Measurements from ENCODE around the gene LTB4R. TPM values are rescaled to one million over a fixed set of nuclear protein-coding genes. Genes with fewer than 3 reads are reported as not detected.
A peak's percentile ranks its signal among the peaks of the same experiment; 100 is the strongest.

LTB4R gene
- total and polyA plus RNA-seq, 9 of the 15 experiments (the other 6 are each of a cell fraction or from before 2014, with no cell fraction given), result 0.38 to 10.5 (median 2.8) TPM

DNA sequence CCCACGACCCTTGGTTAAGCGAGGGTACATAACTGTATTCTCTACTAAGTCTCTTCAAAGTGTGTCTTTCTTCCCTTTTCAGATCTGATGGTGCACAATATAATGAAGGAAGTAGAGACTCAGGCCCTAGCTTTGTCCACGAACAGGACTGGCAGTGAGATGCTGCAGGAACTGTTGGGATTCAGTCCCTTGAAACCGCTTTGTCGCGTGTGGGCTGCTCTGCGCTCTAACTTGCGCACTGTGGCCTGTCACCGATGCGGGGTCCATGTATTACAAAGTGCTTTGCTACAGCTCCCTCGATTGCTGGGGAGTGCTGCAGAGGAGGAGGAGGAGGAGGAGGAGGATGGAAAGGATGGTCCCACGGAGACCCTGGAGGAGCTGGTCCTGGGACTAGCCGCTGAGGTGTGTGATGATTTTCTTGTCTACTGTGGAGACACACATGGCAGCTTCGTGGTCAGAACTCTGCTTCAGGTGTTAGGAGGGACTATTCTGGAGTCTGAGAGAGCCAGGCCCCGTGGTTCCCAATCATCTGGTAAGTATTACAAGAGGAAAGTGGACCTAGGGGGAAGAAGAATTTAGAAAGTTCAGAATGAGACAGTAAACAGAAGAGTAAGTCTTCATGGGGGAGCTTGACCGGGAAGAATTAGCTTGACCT is 10.8 kb upstream of the LTB4R start:
- in situ Hi-C loops (cut with MboI) (no loop called here), intact Hi-C loops (cut with micrococcal nuclease) (no loop called here)
- Histone ChIP-seq H3K9ac (ENCODE audit: insufficient read depth in 1 of 2, low read depth in 2 of 2, low read length in 2 of 2) (peak overlapping the region; percentile 76 to 96), H3K4me3 (peak overlapping the region; percentile 71), H3K9me3 (replicated peaks; ENCODE audit: control insufficient read depth, insufficient read depth, low read depth, low read length) (no peaks in the 10 kb centered on the region), H3K4me1 (replicated peaks in 1 of 2; ENCODE audit: control insufficient read depth in 2 of 2, insufficient read depth in 2 of 2, low read length in 2 of 2) (peaks cover 12 to 14% of the 10 kb centered on the region in 2 experiments; a peak in 4 of 5 replicates), H3K9me1 (ENCODE audit: control insufficient read depth, insufficient read depth, low read length) (peaks cover 3% of the 10 kb centered on the region), H4K20me1 (replicated peaks; ENCODE audit: control insufficient read depth, insufficient read depth, low read length) (no peaks in the 10 kb centered on the region), H3K27me3 (ENCODE audit: control insufficient read depth in 2 of 2, insufficient read depth in 2 of 2, low read length in 2 of 2) (no peaks in the 10 kb centered on the region), H3K27ac (ENCODE audit: extremely low read depth, low read depth, low read length) (peak overlapping the region; percentile 75), H3K36me3 (ENCODE audit: control insufficient read depth, insufficient read depth, low read length) (peaks cover 57% of the 10 kb centered on the region), H3K79me2 (ENCODE audit: control insufficient read depth, insufficient read depth, low read length) (peaks cover 28% of the 10 kb centered on the region), H2AFZ (ENCODE audit: low read depth, low read length) (peak overlapping the region; percentile 49), H3K4me2 (ENCODE audit: insufficient read depth, low read length) (peak overlapping the region; percentile 91)
- ChIA-PET POLR2A (interaction anchor here (0.6 to 2.3 kb wide), 9 partner anchors 9 to 186 kb away, joined by 3 to 10 read pairs (median 3); partner anchors contain the start of genes DCAF11, IPO4, NRL and RABGGTA), CTCF (ENCODE audit: low intra/inter-chr PET ratio) (no interaction called here)
- TF ChIP-seq SP1 (CRISPR knock-in tag; IDR thresholded peaks at IDR 0.05) (no peak), E2F3 (CRISPR knock-in tag; IDR thresholded peaks at IDR 0.05) (no peak), SRSF9 (IDR thresholded peaks at IDR 0.05; ENCODE audit: borderline replicate concordance, low read depth, low read length) (no peak), PHF21A (IDR thresholded peaks at IDR 0.05; ENCODE audit: borderline replicate concordance, low read depth) (no peak), PHTF2 (CRISPR knock-in tag; IDR thresholded peaks at IDR 0.05) (no peak), ILK (tag; IDR thresholded peaks at IDR 0.05; ENCODE audit: borderline replicate concordance, low read depth) (no peak), EZH2 (IDR thresholded peaks at IDR 0.05; ENCODE audit: borderline replicate concordance, low read depth, low read length) (no peak)
- TF ChIP-seq, protein P1, sequence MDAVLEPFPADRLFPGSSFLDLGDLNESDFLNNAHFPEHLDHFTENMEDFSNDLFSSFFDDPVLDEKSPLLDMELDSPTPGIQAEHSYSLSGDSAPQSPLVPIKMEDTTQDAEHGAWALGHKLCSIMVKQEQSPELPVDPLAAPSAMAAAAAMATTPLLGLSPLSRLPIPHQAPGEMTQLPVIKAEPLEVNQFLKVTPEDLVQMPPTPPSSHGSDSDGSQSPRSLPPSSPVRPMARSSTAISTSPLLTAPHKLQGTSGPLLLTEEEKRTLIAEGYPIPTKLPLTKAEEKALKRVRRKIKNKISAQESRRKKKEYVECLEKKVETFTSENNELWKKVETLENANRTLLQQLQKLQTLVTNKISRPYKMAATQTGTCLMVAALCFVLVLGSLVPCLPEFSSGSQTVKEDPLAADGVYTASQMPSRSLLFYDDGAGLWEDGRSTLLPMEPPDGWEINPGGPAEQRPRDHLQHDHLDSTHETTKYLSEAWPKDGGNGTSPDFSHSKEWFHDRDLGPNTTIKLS (IDR thresholded peaks at IDR 0.05; ENCODE audit: borderline replicate concordance, low read depth), result no peak
- TF ChIP-seq, protein P2, sequence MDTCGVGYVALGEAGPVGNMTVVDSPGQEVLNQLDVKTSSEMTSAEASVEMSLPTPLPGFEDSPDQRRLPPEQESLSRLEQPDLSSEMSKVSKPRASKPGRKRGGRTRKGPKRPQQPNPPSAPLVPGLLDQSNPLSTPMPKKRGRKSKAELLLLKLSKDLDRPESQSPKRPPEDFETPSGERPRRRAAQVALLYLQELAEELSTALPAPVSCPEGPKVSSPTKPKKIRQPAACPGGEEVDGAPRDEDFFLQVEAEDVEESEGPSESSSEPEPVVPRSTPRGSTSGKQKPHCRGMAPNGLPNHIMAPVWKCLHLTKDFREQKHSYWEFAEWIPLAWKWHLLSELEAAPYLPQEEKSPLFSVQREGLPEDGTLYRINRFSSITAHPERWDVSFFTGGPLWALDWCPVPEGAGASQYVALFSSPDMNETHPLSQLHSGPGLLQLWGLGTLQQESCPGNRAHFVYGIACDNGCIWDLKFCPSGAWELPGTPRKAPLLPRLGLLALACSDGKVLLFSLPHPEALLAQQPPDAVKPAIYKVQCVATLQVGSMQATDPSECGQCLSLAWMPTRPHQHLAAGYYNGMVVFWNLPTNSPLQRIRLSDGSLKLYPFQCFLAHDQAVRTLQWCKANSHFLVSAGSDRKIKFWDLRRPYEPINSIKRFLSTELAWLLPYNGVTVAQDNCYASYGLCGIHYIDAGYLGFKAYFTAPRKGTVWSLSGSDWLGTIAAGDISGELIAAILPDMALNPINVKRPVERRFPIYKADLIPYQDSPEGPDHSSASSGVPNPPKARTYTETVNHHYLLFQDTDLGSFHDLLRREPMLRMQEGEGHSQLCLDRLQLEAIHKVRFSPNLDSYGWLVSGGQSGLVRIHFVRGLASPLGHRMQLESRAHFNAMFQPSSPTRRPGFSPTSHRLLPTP (IDR thresholded peaks at IDR 0.05; ENCODE audit: borderline replicate concordance, extremely low read depth, insufficient read length), result no peak
- TF ChIP-seq, protein P3, sequence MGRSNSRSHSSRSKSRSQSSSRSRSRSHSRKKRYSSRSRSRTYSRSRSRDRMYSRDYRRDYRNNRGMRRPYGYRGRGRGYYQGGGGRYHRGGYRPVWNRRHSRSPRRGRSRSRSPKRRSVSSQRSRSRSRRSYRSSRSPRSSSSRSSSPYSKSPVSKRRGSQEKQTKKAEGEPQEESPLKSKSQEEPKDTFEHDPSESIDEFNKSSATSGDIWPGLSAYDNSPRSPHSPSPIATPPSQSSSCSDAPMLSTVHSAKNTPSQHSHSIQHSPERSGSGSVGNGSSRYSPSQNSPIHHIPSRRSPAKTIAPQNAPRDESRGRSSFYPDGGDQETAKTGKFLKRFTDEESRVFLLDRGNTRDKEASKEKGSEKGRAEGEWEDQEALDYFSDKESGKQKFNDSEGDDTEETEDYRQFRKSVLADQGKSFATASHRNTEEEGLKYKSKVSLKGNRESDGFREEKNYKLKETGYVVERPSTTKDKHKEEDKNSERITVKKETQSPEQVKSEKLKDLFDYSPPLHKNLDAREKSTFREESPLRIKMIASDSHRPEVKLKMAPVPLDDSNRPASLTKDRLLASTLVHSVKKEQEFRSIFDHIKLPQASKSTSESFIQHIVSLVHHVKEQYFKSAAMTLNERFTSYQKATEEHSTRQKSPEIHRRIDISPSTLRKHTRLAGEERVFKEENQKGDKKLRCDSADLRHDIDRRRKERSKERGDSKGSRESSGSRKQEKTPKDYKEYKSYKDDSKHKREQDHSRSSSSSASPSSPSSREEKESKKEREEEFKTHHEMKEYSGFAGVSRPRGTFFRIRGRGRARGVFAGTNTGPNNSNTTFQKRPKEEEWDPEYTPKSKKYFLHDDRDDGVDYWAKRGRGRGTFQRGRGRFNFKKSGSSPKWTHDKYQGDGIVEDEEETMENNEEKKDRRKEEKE (IDR thresholded peaks at IDR 0.05; ENCODE audit: borderline replicate concordance in 1 of 2, control insufficient read depth in 1 of 2, low read depth in 2 of 2, low read length in 1 of 2), result no peak
- ATAC-seq (no peak), DNase-seq (ENCODE audit: extremely low read depth in 1 of 4, low spot score in 3 of 4) (peak in 1 of 4 experiments; percentile 14), FAIRE-seq (no peak)
- no TSS peak for BruUV-seq (replicated peaks)
- 3% methylated on average over 11 of the region's 16 CpGs for WGBS (ENCODE audit: insufficient coverage, low coverage, missing lambda C conversion rate)

Measured in K562 (cell line).